Metanephros (tissue), 1 donor: ENCODE data around the gene EPB41L1. TPM values are rescaled to one million over a fixed set of nuclear protein-coding genes. Genes with fewer than 3 reads are reported as not detected.

Source experiments
- total RNA-seq: library from RNA; depleted of rRNA; stranded (reverse); fragments of >200 nt; gene quantifications from one replicate; pipeline ENCODE4 v1.2.3, GENCODE V29; 2014

EPB41L1 gene
- total RNA-seq, result 91.2 TPM

GRCh38 chr20:36154700-36155628, at the start of gene EPB41L1:
Gene EPB41L1 (plus strand): TSS chr20:36154740. CDS start chr20:36173778, 19,038 bp downstream.

GRCh38 chr20:36235892-36236785, 81.6 kb downstream of the EPB41L1 start, which contains the start of gene AAR2:
Gene AAR2 (plus strand): TSS chr20:36236478. CDS start chr20:36239869, 3,391 bp downstream.

Other genes with a start within 250 kb of the EPB41L1 start
- gene SCAND1, start 200.2 kb upstream of the EPB41L1 start, total RNA-seq, result 69.1 TPM
- 4.0 TPM for gene CNBD2, start 186.2 kb upstream of the EPB41L1 start, total RNA-seq
- gene AAR2, start 81.7 kb downstream of the EPB41L1 start, total RNA-seq, result 36.3 TPM
- 39.0 TPM for gene DLGAP4, start 151.6 kb downstream of the EPB41L1 start, total RNA-seq